Stimulated activated naive B cell treated with anti-CD40 and anti-IgM and Interleukin-4, amounts not matched to agents 10 μg/mL and 1 μg/mL and 100 μg/mL, for 72 hours (primary cell): ENCODE data around the gene CTF1.
A peak's percentile ranks its signal among the peaks of the same experiment; 100 is the strongest.

ENCODE experiments used
- ATAC-seq, 2 donors: fragments of 150-1000 bp; cut with Tn5 transposase; replicated peaks; 2 replicates each; pipeline ENCODE4 v1.10.0; 2021; ENCODE audit warnings: moderate library complexity in 1 of 2
- DNase-seq: peaks from one replicate; pipeline ENCODE4 v3.0.0; 2021
- H3K27ac Mint-ChIP-seq: one replicate; pipeline ENCODE4 v1.8.0; 2022; ENCODE audit warnings: mild to moderate bottlenecking, mixed read lengths
- H3K27me3 Mint-ChIP-seq, 2 donors: one replicate each; pipeline ENCODE4 v1.8.0; 2022; ENCODE audit warnings: mixed read lengths in 2 of 2
- H3K36me3 Mint-ChIP-seq, 2 donors: one replicate each; pipeline ENCODE4 v1.8.0; 2022; ENCODE audit warnings: mixed read lengths in 2 of 2, mild to moderate bottlenecking in 1 of 2
- H3K4me1 Mint-ChIP-seq, 2 donors: one replicate each; pipeline ENCODE4 v1.8.0; 2022; ENCODE audit warnings: mixed read lengths in 2 of 2, mild to moderate bottlenecking in 1 of 2
- H3K4me3 Mint-ChIP-seq, 2 donors: one replicate each; pipeline ENCODE4 v1.8.0; 2022; ENCODE audit warnings: mild to moderate bottlenecking in 2 of 2, mixed read lengths in 2 of 2, moderate library complexity in 1 of 2
- H3K9me3 Mint-ChIP-seq, 2 donors: one replicate each; pipeline ENCODE4 v1.8.0; 2022; ENCODE audit warnings: mixed read lengths in 2 of 2, mild to moderate bottlenecking in 1 of 2

CTF1 gene

GRCh38 chr16:30893744-30894539 is 2.5 kb upstream of the CTF1 start, which contains the start of gene BCL7C:
TSS of gene BCL7C (minus strand) at chr16:30894077. CDS start at chr16:30893944, 133 bp downstream.
- DNase-seq (peak; percentile 88), ATAC-seq (peak; percentile 79 to 81)
- Mint-ChIP-seq H3K36me3 (peaks cover 15 to 25% of the 10 kb centered on the region in 2 donors), H3K27me3 (no peaks in the 10 kb centered on the region), H3K9me3 (no peaks in the 10 kb centered on the region), H3K27ac (peak within 1 kb of the TSS; percentile 88), H3K4me1 (peaks cover 32 to 51% of the 10 kb centered on the region in 2 donors), H3K4me3 (peak within 1 kb of the TSS; percentile 91 to 95)

- Mint-ChIP-seq H3K27ac (peak overlapping the region; percentile 88), H3K36me3 (peaks cover 11 to 22% of the 10 kb centered on the region in 2 donors), H3K9me3 (no peaks in the 10 kb centered on the region), H3K27me3 (no peaks in the 10 kb centered on the region), H3K4me1 (peaks cover 32 to 48% of the 10 kb centered on the region in 2 donors), H3K4me3 (peak overlapping the region; percentile 78 to 95)
- ATAC-seq (no peak), DNase-seq (no peak)
Observed at GRCh38 chr16:30894540-30895368, 1.7 kb upstream of the CTF1 start.

GRCh38 chr16:30895627-30896260 is 670 bp upstream of the CTF1 start:
- Mint-ChIP-seq H3K27ac (no peak overlapping the region), H3K4me3 (peak overlapping the region; percentile 90 to 94), H3K9me3 (no peaks in the 10 kb centered on the region), H3K36me3 (peaks cover 6 to 16% of the 10 kb centered on the region in 2 donors), H3K27me3 (no peaks in the 10 kb centered on the region), H3K4me1 (peaks cover 32 to 45% of the 10 kb centered on the region in 2 donors)
- ATAC-seq (no peak), DNase-seq (no peak)

GRCh38 chr16:30896889-30897733 is 697 bp downstream of the CTF1 start:
- H3K36me3 Mint-ChIP-seq: peaks cover 2 to 8% of the 10 kb centered on the region in 2 donors
- H3K27ac Mint-ChIP-seq: peak overlapping the region; percentile 95
- H3K4me3 Mint-ChIP-seq: peak overlapping the region; percentile 90 to 94
- H3K27me3 Mint-ChIP-seq: no peaks in the 10 kb centered on the region
- ATAC-seq: peak; percentile 47 to 59
- no peaks in the 10 kb centered on the region for H3K9me3 Mint-ChIP-seq
- H3K4me1 Mint-ChIP-seq: peaks cover 33 to 52% of the 10 kb centered on the region in 2 donors
- DNase-seq: peak; percentile 63

- H3K27me3 Mint-ChIP-seq: no peaks in the 10 kb centered on the region
- H3K4me1 Mint-ChIP-seq: peaks cover 31 to 56% of the 10 kb centered on the region in 2 donors
- no peak overlapping the region for H3K4me3 Mint-ChIP-seq
- DNase-seq (no peak), ATAC-seq (no peak)
- peaks cover 4% of the 10 kb centered on the region in 2 donors for H3K36me3 Mint-ChIP-seq
- peaks cover 4 to 8% of the 10 kb centered on the region in 2 donors for H3K9me3 Mint-ChIP-seq
- no peak overlapping the region for H3K27ac Mint-ChIP-seq
Observed at GRCh38 chr16:30899794-30900193, 3.4 kb downstream of the CTF1 start.

- no peak for DNase-seq
- Mint-ChIP-seq H3K4me1 (peaks cover 28 to 54% of the 10 kb centered on the region in 2 donors), H3K36me3 (peaks cover 4% of the 10 kb centered on the region in 2 donors), H3K27me3 (no peaks in the 10 kb centered on the region), H3K9me3 (peaks cover 4 to 8% of the 10 kb centered on the region in 2 donors), H3K4me3 (no peak overlapping the region), H3K27ac (no peak overlapping the region)
- no peak for ATAC-seq
Observed at GRCh38 chr16:30900588-30900987, 4.2 kb downstream of the CTF1 start.

- H3K4me1 Mint-ChIP-seq: peaks cover 24 to 46% of the 10 kb centered on the region in 2 donors
Observed at GRCh38 chr16:30901201-30902028, 5.0 kb downstream of the CTF1 start.

GRCh38 chr16:30902029-30902972 is 5.9 kb downstream of the CTF1 start:
- H3K36me3 Mint-ChIP-seq: peaks cover 4% of the 10 kb centered on the region in 2 donors
- H3K4me3 Mint-ChIP-seq: peak overlapping the region; percentile 90 to 97
- peaks cover 16 to 37% of the 10 kb centered on the region in 2 donors for H3K4me1 Mint-ChIP-seq
- peak overlapping the region; percentile 98 for H3K27ac Mint-ChIP-seq
- peaks cover 4 to 8% of the 10 kb centered on the region in 2 donors for H3K9me3 Mint-ChIP-seq
- no peaks in the 10 kb centered on the region for H3K27me3 Mint-ChIP-seq
- DNase-seq (peak; percentile 51), ATAC-seq (peak; percentile 80 to 84)

More at GRCh38 chr16:30901201-30902028, 5.0 kb downstream of the CTF1 start:
- Mint-ChIP-seq H3K27ac (no peak overlapping the region), H3K36me3 (peaks cover 4% of the 10 kb centered on the region in 2 donors), H3K4me3 (peak overlapping the region; percentile 66 to 67), H3K9me3 (peaks cover 4 to 8% of the 10 kb centered on the region in 2 donors), H3K27me3 (no peaks in the 10 kb centered on the region)
- DNase-seq (no peak), ATAC-seq (no peak)

GRCh38 chr16:30903002-30903401 is 6.6 kb downstream of the CTF1 start:
- Mint-ChIP-seq H3K9me3 (peaks cover 4 to 8% of the 10 kb centered on the region in 2 donors), H3K4me1 (peaks cover 16 to 30% of the 10 kb centered on the region in 2 donors), H3K27me3 (no peaks in the 10 kb centered on the region), H3K36me3 (peaks cover 4% of the 10 kb centered on the region in 2 donors), H3K4me3 (peak overlapping the region; percentile 90 to 97), H3K27ac (peak overlapping the region; percentile 98)
- DNase-seq (no peak), ATAC-seq (peak in 1 of 2 donors; percentile 4)

GRCh38 chr16:30903596-30903995 is 7.2 kb downstream of the CTF1 start:
- no peak for DNase-seq
- peak in 1 of 2 donors; percentile 11 for ATAC-seq
- Mint-ChIP-seq H3K4me3 (peak overlapping the region; percentile 9 to 30), H3K27me3 (no peaks in the 10 kb centered on the region), H3K9me3 (peaks cover 4 to 8% of the 10 kb centered on the region in 2 donors), H3K36me3 (peaks cover 4% of the 10 kb centered on the region in 2 donors), H3K27ac (peak overlapping the region; percentile 92), H3K4me1 (peaks cover 16 to 30% of the 10 kb centered on the region in 2 donors)

GRCh38 chr16:30904114-30904780 is 7.8 kb downstream of the CTF1 start:
- Mint-ChIP-seq H3K36me3 (peaks cover 4% of the 10 kb centered on the region in 2 donors), H3K27me3 (peaks cover 0 to 3% of the 10 kb centered on the region in 2 donors), H3K4me1 (peaks cover 16 to 30% of the 10 kb centered on the region in 2 donors), H3K4me3 (no peak overlapping the region), H3K9me3 (peaks cover 4 to 8% of the 10 kb centered on the region in 2 donors), H3K27ac (peak overlapping the region; percentile 51)
- ATAC-seq: no peak
- no peak for DNase-seq
